H1 (cell line): Measurements from ENCODE around the gene HES5. TPM values are rescaled to one million over a fixed set of nuclear protein-coding genes. Genes with fewer than 3 reads are reported as not detected.

Experiments
- CTCF ChIA-PET: fragments of 300-600 bp; sonication (Branson Sonifier 250); formaldehyde crosslinking; loops from one replicate; lab custom pipeline; 2021; ENCODE audit not compliant: partially characterized antibody; lab: Charles Lee
- POLR2A ChIA-PET: fragments of 300-600 bp; sonication (Branson Sonifier 250); formaldehyde crosslinking; loops from one replicate; lab custom pipeline; 2021; ENCODE audit warnings: inconsistent platforms; ENCODE audit not compliant: partially characterized antibody; lab: Charles Lee
- DNase-seq, 2 experiments: peaks; one replicate each; pipeline versions ENCODE4 v3.0.0 to v3.0.0-alpha.2; 2010 to 2022; ENCODE audit warnings: low spot score in 2 of 2, low read depth in 1 of 2, mixed read lengths in 1 of 2
- FAIRE-seq: peaks from 2 replicates; lab custom pipeline; 2011; peaks lifted over from hg19 to GRCh38; lab: Jason Lieb, UNC
- H2AFZ ChIP-seq: 2 replicates; pipeline ENCODE4 v1.8.1; 2012; ENCODE audit warnings: low read length, inconsistent platforms
- H2AK5ac ChIP-seq: 2 replicates; pipeline ENCODE4 v1.6.1; 2013; ENCODE audit warnings: low read depth, low read length
- H2BK120ac ChIP-seq: replicated peaks from 2 replicates; pipeline ENCODE3; 2013; ENCODE audit warnings: low read depth, low read length, inconsistent platforms
- H2BK12ac ChIP-seq: 2 replicates; pipeline ENCODE4 v1.6.1; 2013; ENCODE audit warnings: low read depth, low read length
- H2BK15ac ChIP-seq: 2 replicates; pipeline ENCODE4 v1.6.1; 2013; ENCODE audit warnings: low read length
- H2BK20ac ChIP-seq: 2 replicates; pipeline ENCODE4 v1.6.1; 2013; ENCODE audit warnings: low read length
- H2BK5ac ChIP-seq: 2 replicates; pipeline ENCODE4 v1.6.1; 2013; ENCODE audit warnings: low read depth, low read length
- H3K14ac ChIP-seq: 2 replicates; pipeline ENCODE4 v1.6.1; 2013; ENCODE audit warnings: inconsistent platforms; ENCODE audit not compliant: insufficient read length
- H3K18ac ChIP-seq: 2 replicates; pipeline ENCODE4 v1.6.1; 2013; ENCODE audit warnings: low read length; ENCODE audit errors: extremely low read depth
- H3K23ac ChIP-seq: 2 replicates; pipeline ENCODE4 v1.6.1; 2013; ENCODE audit warnings: inconsistent platforms; ENCODE audit not compliant: insufficient read length
- H3K23me2 ChIP-seq: 2 replicates; pipeline ENCODE4 v1.6.1; 2013; ENCODE audit warnings: low read depth, low read length
- H3K27ac ChIP-seq: 2 replicates; pipeline ENCODE4 v1.6.1; 2011; ENCODE audit warnings: low read depth, low read length, inconsistent platforms
- H3K27me3 ChIP-seq, 4 experiments: replicated peaks in 1 of 4; 1 replicate in 1 of 4; 2 replicates in 3 of 4; pipeline versions ENCODE4 v1.6.1 to v1.8.1; 2011 to 2013; ENCODE audit warnings: low read length in 3 of 4, mild to moderate bottlenecking in 3 of 4, inconsistent platforms in 2 of 4, mixed read lengths in 2 of 4, moderate library complexity in 1 of 4; ENCODE audit not compliant: control insufficient read depth in 3 of 4, insufficient read depth in 3 of 4; ENCODE audit errors: extremely low read depth in 1 of 4
- H3K36me3 ChIP-seq, 4 experiments: 2 replicates each; pipeline versions ENCODE4 v1.6.1 to v1.8.1; 2011 to 2013; ENCODE audit warnings: mild to moderate bottlenecking in 4 of 4, low read length in 3 of 4, moderate library complexity in 2 of 4, control low read depth in 1 of 4, inconsistent platforms in 1 of 4; ENCODE audit not compliant: insufficient read depth in 4 of 4, control insufficient read depth in 2 of 4
- H3K4ac ChIP-seq: replicated peaks from 2 replicates; pipeline ENCODE3; 2013; ENCODE audit warnings: low read length, low read depth, mixed read lengths, inconsistent platforms; ENCODE audit not compliant: insufficient read length
- H3K4me1 ChIP-seq, 4 experiments: replicated peaks in 1 of 4; 1 replicate in 1 of 4; 2 replicates in 3 of 4; pipeline versions ENCODE4 v1.6.1 to v1.8.1; 2011 to 2013; ENCODE audit warnings: low read length in 3 of 4, inconsistent platforms in 2 of 4, mixed read lengths in 1 of 4; ENCODE audit not compliant: insufficient read depth in 4 of 4, control insufficient read depth in 3 of 4
- H3K4me2 ChIP-seq, 2 experiments: 2 replicates each; pipeline versions ENCODE4 v1.6.1 to v1.8.1; 2011 to 2013; ENCODE audit warnings: low read depth in 2 of 2, low read length in 2 of 2, control low read depth in 1 of 2, inconsistent platforms in 1 of 2, mild to moderate bottlenecking in 1 of 2; ENCODE audit not compliant: insufficient read depth in 1 of 2
- H3K4me3 ChIP-seq, 4 experiments: fragments of 200-600, 300-600 bp in 1 of 4; sonication (generic), shearing (Covaris generic), sonication (Bioruptor Twin) in 1 of 4; 2 replicates each; pipeline versions ENCODE4 v1.5.1 to v1.8.1; 2011 to 2016; ENCODE audit warnings: low read length in 4 of 4, low read depth in 3 of 4, control low read depth in 2 of 4, inconsistent platforms in 2 of 4, mild to moderate bottlenecking in 2 of 4, mixed read lengths in 1 of 4, moderate library complexity in 1 of 4; ENCODE audit not compliant: insufficient read depth in 2 of 4; ENCODE audit errors: extremely low read depth in 1 of 4
- H3K56ac ChIP-seq: replicated peaks from 2 replicates; pipeline ENCODE3; 2013; ENCODE audit warnings: low read depth, mild to moderate bottlenecking, mixed read lengths, low read length, inconsistent platforms; ENCODE audit not compliant: insufficient read length
- H3K79me1 ChIP-seq: 2 replicates; pipeline ENCODE4 v1.6.1; 2013; ENCODE audit warnings: low read depth, low read length, control low read depth
- H3K79me2 ChIP-seq, 2 experiments: 2 replicates each; pipeline versions ENCODE4 v1.6.1 to v1.8.1; 2012 to 2013; ENCODE audit warnings: low read length in 2 of 2, mild to moderate bottlenecking in 2 of 2, inconsistent platforms in 1 of 2; ENCODE audit not compliant: insufficient read depth in 2 of 2, control insufficient read depth in 1 of 2
- H3K9ac ChIP-seq, 4 experiments: replicated peaks in 1 of 4; 1 replicate in 1 of 4; 2 replicates in 3 of 4; pipeline versions ENCODE4 v1.6.1 to v1.8.1; 2011 to 2013; ENCODE audit warnings: low read depth in 3 of 4, low read length in 3 of 4, control low read depth in 2 of 4, mild to moderate bottlenecking in 2 of 4, moderate library complexity in 2 of 4, inconsistent platforms in 1 of 4; ENCODE audit errors: extremely low read depth in 1 of 4
- H3K9me3 ChIP-seq, 2 experiments: 2 replicates each; pipeline versions ENCODE4 v1.6.1 to v1.8.1; 2012 to 2013; ENCODE audit warnings: mild to moderate bottlenecking in 2 of 2, moderate library complexity in 2 of 2, control low read depth in 1 of 2, inconsistent platforms in 1 of 2, low read depth in 1 of 2, low read length in 1 of 2, mixed read lengths in 1 of 2; ENCODE audit not compliant: insufficient read depth in 2 of 2
- H4K20me1 ChIP-seq, 2 experiments: replicated peaks in 1 of 2; 2 replicates each; pipeline versions ENCODE3 to v1.8.1; 2011 to 2013; ENCODE audit warnings: inconsistent platforms in 2 of 2, low read length in 2 of 2, mild to moderate bottlenecking in 1 of 2; ENCODE audit not compliant: insufficient read depth in 2 of 2, control insufficient read depth in 1 of 2
- H4K5ac ChIP-seq: 2 replicates; pipeline ENCODE4 v1.6.1; 2013; ENCODE audit warnings: low read length, low read depth, mixed read lengths, inconsistent platforms; ENCODE audit not compliant: insufficient read length
- H4K8ac ChIP-seq: 2 replicates; pipeline ENCODE4 v1.8.0; 2013; ENCODE audit warnings: mild to moderate bottlenecking, moderate library complexity, low read length, inconsistent platforms; ENCODE audit not compliant: insufficient read depth; ENCODE audit errors: extremely low read depth
- H4K91ac ChIP-seq: replicated peaks from 2 replicates; pipeline ENCODE3; 2013; ENCODE audit warnings: low read length, mixed read lengths, inconsistent platforms; ENCODE audit not compliant: insufficient read length
- BCL11A ChIP-seq, 2 experiments: IDR thresholded peaks; one replicate each; pipeline ENCODE4 v1.6.1; 2011; ENCODE audit warnings: low read depth in 2 of 2, low read length in 2 of 2, mild to moderate bottlenecking in 2 of 2
- KDM1A ChIP-seq: fragments of 200-600, 300-600 bp; sonication (generic); IDR thresholded peaks from 2 replicates; pipeline ENCODE4 v1.7.1; 2016; ENCODE audit warnings: mild to moderate bottlenecking, low read length, borderline replicate concordance
- MAFK ChIP-seq: IDR thresholded peaks from 2 replicates; pipeline ENCODE4 v1.6.1; 2012; ENCODE audit warnings: low read depth, mild to moderate bottlenecking, improper control_type of control experiment, low read length
- RXRA ChIP-seq: IDR thresholded peaks from 2 replicates; pipeline ENCODE4 v1.6.1; 2011; ENCODE audit warnings: low read depth, mild to moderate bottlenecking, low read length, moderate library complexity; ENCODE audit not compliant: insufficient read depth
- SIX5 ChIP-seq: IDR thresholded peaks from 2 replicates; pipeline ENCODE4 v1.6.1; 2011; ENCODE audit warnings: mild to moderate bottlenecking, low read depth, low read length
- WGBS, 2 experiments: shearing (Covaris generic) in 1 of 2; methylation state at CpG; one replicate each; pipeline versions ENCODE4 v1.1.6 to v1.1.7; 2013 to 2015; ENCODE audit warnings: low lambda C conversion rate in 2 of 2, mixed read lengths in 2 of 2, inconsistent platforms in 1 of 2, low coverage in 1 of 2, missing lambda C conversion rate in 1 of 2; ENCODE audit not compliant: insufficient replicate concordance in 2 of 2, insufficient coverage in 1 of 2, insufficient read length in 1 of 2; ENCODE audit errors: extremely low coverage in 1 of 2, missing lambda C conversion rate in 1 of 2; 5-methylcytosine and 5-hydroxymethylcytosine counted together
- polyA plus RNA-seq, 7 experiments: library from polyadenylated mRNA; depleted of rRNA in 3 of 7; stranded (reverse) in 5 of 7; unstranded in 2 of 7; fragments of >200 nt in 5 of 7; fragments of 200-250 nt in 2 of 7; gene quantifications; 1 replicate in 5 of 7; 2 replicates in 1 of 7; 4 replicates in 1 of 7; pipeline versions ENCODE4 v1.2.1 to v1.2.3, GENCODE V29; 2011 to 2013; ENCODE audit warnings: missing spikeins in 2 of 7, mixed read lengths in 2 of 7
- total RNA-seq: library from RNA; stranded (reverse); fragmentation: NEBNext Ultra II Directional; extraction: Animal tissue kit (Norgen Biotek cat#: 25700); gene quantifications from 2 replicates; pipeline ENCODE4 v1.2.1, GENCODE V29; 2021
- TF ChIP-seq, protein P1 (sequence below): IDR thresholded peaks from 2 replicates; pipeline ENCODE4 v1.6.1; 2012; ENCODE audit warnings: low read length, inconsistent platforms

HES5 gene
- total and polyA plus RNA-seq, 2 of the 8 experiments (the other 6 are each of a cell fraction or from before 2014, with no cell fraction given): 0.22 TPM; not detected in 1

- Histone ChIP-seq H2BK5ac (no peak overlapping the region), H2BK12ac (no peak overlapping the region), H3K23ac (no peak overlapping the region), H3K23me2 (no peaks in the 10 kb centered on the region), H4K8ac (0 out of 2 replicates have a peak overlapping the region, but pooled peaks have one; percentile 23), H3K14ac (no peak overlapping the region), H3K9ac (no peak overlapping the region), H4K20me1 (no peaks in the 10 kb centered on the region), H3K79me1 (no peaks in the 10 kb centered on the region), H3K27ac (no peak overlapping the region), H3K4ac (no peak overlapping the region), H3K36me3 (no peaks in the 10 kb centered on the region), H2BK15ac (no peak overlapping the region), H3K4me3 (no peak overlapping the region), H3K4me2 (no peak overlapping the region), H2BK120ac (no peak overlapping the region), H3K79me2 (no peaks in the 10 kb centered on the region), H3K18ac (no peak overlapping the region), H4K5ac (no peak overlapping the region), H3K9me3 (no peaks in the 10 kb centered on the region; a peak in 1 of 4 replicates), H2BK20ac (no peak overlapping the region), H4K91ac (no peak overlapping the region), H2AFZ (no peak overlapping the region), H2AK5ac (no peak overlapping the region), H3K4me1 (peaks cover 0 to 5% (median under 1%) of the 10 kb centered on the region in 4 experiments; a peak in 2 of 7 replicates), H3K56ac (no peak overlapping the region), H3K27me3 (no peaks in the 10 kb centered on the region)
- FAIRE-seq (no peak), DNase-seq (no peak)
- 95% methylated on average over 11 of the region's 11 CpGs; no CpG with 5 or more reads in 1 of the 2 experiments for WGBS, 2 experiments
- POLR2A ChIA-PET: interaction anchor here (1.0 to 1.1 kb wide), 3 partner anchors 14 to 35 kb away, joined by 3 read pairs; partner anchors contain the start of gene PANK4
- CTCF ChIA-PET: interaction anchor here (0.7 to 3.4 kb wide), 39 partner anchors 11 to 882 kb away, joined by 3 to 33 read pairs (median 4); partner anchors contain the start of gene PANK4
- TF ChIP-seq KDM1A: no peak
- TF ChIP-seq RXRA: no peak
- TF ChIP-seq, protein P1, sequence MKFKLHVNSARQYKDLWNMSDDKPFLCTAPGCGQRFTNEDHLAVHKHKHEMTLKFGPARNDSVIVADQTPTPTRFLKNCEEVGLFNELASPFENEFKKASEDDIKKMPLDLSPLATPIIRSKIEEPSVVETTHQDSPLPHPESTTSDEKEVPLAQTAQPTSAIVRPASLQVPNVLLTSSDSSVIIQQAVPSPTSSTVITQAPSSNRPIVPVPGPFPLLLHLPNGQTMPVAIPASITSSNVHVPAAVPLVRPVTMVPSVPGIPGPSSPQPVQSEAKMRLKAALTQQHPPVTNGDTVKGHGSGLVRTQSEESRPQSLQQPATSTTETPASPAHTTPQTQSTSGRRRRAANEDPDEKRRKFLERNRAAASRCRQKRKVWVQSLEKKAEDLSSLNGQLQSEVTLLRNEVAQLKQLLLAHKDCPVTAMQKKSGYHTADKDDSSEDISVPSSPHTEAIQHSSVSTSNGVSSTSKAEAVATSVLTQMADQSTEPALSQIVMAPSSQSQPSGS: no peak
- no peak for TF ChIP-seq BCL11A (IDR thresholded peaks at IDR 0.05; ENCODE audit: low read depth in 2 of 2, low read length in 2 of 2)
- TF ChIP-seq MAFK: no peak
- no peak for TF ChIP-seq SIX5
Observed at GRCh38 chr1:2561446-2561845, 31.4 kb upstream of the HES5 start.
